Hepatocyte (in vitro differentiated cells): ENCODE results near the gene FLVCR2.

Experiments
- EZH2 ChIP-seq: fragments of 200-600 bp; sonication (generic); IDR thresholded peaks from 2 replicates; pipeline ENCODE4 v1.6.1; 2016; ENCODE audit warnings: antibody characterized with exemption, mild to moderate bottlenecking, borderline replicate concordance
- TF ChIP-seq, protein P1 (sequence below): fragments of 200-600 bp; sonication (generic); IDR thresholded peaks from 2 replicates; pipeline ENCODE4 v1.5.1; 2016; ENCODE audit warnings: antibody characterized with exemption, mild to moderate bottlenecking; ENCODE audit not compliant: poor library complexity

DNA sequence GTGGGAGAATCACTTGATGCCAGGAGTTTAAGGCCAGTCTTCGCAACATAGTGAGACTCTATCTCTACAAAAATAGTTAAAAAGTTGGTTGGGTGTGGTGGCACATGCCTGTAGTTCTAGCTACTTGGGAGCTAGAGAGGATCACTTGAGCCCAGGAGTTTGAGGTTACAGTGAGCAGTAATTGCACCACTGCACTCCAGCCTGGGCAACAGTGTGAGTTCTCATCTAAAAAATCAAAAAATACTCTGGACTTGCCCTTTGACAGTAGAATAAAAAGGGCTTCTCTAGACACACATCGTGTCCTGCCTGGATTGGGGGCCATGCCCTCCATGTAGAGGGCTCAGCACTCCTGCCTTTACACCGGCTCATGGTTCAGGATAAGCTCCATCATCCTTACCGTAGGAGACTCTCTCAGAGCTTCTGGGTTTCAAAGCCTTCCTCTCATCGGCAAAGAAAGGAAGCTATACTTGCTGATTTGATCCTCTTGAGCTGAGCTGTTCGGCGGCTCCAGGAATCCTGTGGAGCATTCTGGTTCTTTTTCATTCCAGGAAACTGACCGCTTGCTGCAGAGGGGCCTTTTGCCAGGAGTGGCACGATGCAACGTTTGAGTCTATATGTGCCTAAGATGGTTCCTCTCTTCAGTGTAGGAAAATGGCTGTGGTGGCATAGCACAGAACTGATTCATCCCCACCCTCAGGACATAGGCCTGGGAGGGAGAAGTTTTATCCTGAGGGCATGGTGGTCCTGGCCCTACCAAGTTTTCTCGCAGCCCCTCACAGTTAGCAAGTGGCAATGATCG is 29.6 kb downstream of the FLVCR2 start:
- TF ChIP-seq, protein P1, sequence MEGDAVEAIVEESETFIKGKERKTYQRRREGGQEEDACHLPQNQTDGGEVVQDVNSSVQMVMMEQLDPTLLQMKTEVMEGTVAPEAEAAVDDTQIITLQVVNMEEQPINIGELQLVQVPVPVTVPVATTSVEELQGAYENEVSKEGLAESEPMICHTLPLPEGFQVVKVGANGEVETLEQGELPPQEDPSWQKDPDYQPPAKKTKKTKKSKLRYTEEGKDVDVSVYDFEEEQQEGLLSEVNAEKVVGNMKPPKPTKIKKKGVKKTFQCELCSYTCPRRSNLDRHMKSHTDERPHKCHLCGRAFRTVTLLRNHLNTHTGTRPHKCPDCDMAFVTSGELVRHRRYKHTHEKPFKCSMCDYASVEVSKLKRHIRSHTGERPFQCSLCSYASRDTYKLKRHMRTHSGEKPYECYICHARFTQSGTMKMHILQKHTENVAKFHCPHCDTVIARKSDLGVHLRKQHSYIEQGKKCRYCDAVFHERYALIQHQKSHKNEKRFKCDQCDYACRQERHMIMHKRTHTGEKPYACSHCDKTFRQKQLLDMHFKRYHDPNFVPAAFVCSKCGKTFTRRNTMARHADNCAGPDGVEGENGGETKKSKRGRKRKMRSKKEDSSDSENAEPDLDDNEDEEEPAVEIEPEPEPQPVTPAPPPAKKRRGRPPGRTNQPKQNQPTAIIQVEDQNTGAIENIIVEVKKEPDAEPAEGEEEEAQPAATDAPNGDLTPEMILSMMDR: no peak
- TF ChIP-seq EZH2: no peak
